ENCODE data around the gene KREMEN2. TPM values are rescaled to one million over a fixed set of nuclear protein-coding genes. Genes with fewer than 3 reads are reported as not detected.
A peak's percentile ranks its signal among the peaks of the same experiment; 100 is the strongest.

Gene KREMEN2
- total and polyA plus RNA-seq, 9 of the 15 experiments (the other 6 are each of a cell fraction or from before 2014, with no cell fraction given) = 0.04 to 7.7 (median 1.5) TPM; not detected in 1

- 0 out of 2 replicates have a peak, but pooled peaks have one; percentile 65 for TF ChIP-seq AFF4 (CRISPR knock-in tag; IDR thresholded peaks at IDR 0.05)
- TF ChIP-seq, protein P1, sequence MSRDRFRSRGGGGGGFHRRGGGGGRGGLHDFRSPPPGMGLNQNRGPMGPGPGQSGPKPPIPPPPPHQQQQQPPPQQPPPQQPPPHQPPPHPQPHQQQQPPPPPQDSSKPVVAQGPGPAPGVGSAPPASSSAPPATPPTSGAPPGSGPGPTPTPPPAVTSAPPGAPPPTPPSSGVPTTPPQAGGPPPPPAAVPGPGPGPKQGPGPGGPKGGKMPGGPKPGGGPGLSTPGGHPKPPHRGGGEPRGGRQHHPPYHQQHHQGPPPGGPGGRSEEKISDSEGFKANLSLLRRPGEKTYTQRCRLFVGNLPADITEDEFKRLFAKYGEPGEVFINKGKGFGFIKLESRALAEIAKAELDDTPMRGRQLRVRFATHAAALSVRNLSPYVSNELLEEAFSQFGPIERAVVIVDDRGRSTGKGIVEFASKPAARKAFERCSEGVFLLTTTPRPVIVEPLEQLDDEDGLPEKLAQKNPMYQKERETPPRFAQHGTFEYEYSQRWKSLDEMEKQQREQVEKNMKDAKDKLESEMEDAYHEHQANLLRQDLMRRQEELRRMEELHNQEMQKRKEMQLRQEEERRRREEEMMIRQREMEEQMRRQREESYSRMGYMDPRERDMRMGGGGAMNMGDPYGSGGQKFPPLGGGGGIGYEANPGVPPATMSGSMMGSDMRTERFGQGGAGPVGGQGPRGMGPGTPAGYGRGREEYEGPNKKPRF (IDR thresholded peaks at IDR 0.05; ENCODE audit: low read depth, low read length) = no peak
- no peak for TF ChIP-seq PYGO2 (tag; IDR thresholded peaks at IDR 0.05)
- no peak for TF ChIP-seq BRD9 (IDR thresholded peaks at IDR 0.05; ENCODE audit: low read depth, partially characterized antibody)
- TF ChIP-seq ZNF384 (IDR thresholded peaks at IDR 0.05; ENCODE audit: low read depth, low read length) = no peak
- TF ChIP-seq ZNF324 (CRISPR knock-in tag; IDR thresholded peaks at IDR 0.05) = no peak
- TF ChIP-seq C11orf30 (IDR thresholded peaks at IDR 0.05; ENCODE audit: low read depth) = no peak
- TF ChIP-seq, protein P2, sequence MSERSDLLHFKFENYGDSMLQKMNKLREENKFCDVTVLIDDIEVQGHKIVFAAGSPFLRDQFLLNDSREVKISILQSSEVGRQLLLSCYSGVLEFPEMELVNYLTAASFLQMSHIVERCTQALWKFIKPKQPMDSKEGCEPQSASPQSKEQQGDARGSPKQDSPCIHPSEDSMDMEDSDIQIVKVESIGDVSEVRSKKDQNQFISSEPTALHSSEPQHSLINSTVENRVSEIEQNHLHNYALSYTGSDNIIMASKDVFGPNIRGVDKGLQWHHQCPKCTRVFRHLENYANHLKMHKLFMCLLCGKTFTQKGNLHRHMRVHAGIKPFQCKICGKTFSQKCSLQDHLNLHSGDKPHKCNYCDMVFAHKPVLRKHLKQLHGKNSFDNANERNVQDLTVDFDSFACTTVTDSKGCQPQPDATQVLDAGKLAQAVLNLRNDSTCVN (CRISPR knock-in tag; IDR thresholded peaks at IDR 0.05) = no peak
- TF ChIP-seq ARNT (IDR thresholded peaks at IDR 0.05) = no peak
- TF ChIP-seq NFE2L1 (tag; IDR thresholded peaks at IDR 0.05; ENCODE audit: borderline replicate concordance, low read depth) = no peak
- TF ChIP-seq ZKSCAN1 (IDR thresholded peaks at IDR 0.05; ENCODE audit: low read depth, low read length) = no peak
- TF ChIP-seq, protein P3, sequence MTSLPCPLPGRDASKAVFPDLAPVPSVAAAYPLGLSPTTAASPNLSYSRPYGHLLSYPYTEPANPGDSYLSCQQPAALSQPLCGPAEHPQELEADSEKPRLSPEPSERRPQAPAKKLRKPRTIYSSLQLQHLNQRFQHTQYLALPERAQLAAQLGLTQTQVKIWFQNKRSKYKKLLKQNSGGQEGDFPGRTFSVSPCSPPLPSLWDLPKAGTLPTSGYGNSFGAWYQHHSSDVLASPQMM (CRISPR knock-in tag; IDR thresholded peaks at IDR 0.05) = no peak
- no peak for TF ChIP-seq KAT2B (IDR thresholded peaks at IDR 0.05; ENCODE audit: low read depth, low read length)
- TF ChIP-seq, protein P4, sequence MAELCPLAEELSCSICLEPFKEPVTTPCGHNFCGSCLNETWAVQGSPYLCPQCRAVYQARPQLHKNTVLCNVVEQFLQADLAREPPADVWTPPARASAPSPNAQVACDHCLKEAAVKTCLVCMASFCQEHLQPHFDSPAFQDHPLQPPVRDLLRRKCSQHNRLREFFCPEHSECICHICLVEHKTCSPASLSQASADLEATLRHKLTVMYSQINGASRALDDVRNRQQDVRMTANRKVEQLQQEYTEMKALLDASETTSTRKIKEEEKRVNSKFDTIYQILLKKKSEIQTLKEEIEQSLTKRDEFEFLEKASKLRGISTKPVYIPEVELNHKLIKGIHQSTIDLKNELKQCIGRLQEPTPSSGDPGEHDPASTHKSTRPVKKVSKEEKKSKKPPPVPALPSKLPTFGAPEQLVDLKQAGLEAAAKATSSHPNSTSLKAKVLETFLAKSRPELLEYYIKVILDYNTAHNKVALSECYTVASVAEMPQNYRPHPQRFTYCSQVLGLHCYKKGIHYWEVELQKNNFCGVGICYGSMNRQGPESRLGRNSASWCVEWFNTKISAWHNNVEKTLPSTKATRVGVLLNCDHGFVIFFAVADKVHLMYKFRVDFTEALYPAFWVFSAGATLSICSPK (IDR thresholded peaks at IDR 0.05; ENCODE audit: borderline replicate concordance) = no peak
- no peak for TF ChIP-seq SRSF3 (IDR thresholded peaks at IDR 0.05; ENCODE audit: insufficient read depth, low read length)
- no peak for TF ChIP-seq RFX7 (CRISPR knock-in tag; IDR thresholded peaks at IDR 0.05)
- TF ChIP-seq THRAP3 (IDR thresholded peaks at IDR 0.05; ENCODE audit: borderline replicate concordance) = no peak
- TF ChIP-seq PPARD (CRISPR knock-in tag; IDR thresholded peaks at IDR 0.05) = no peak
Measured at GRCh38 chr16:3007059-3007956, 43.2 kb downstream of the KREMEN2 start (continued).

Measured in K562 (cell line).